Tibial nerve (tissue), 3 donors: ENCODE results near the gene EIF1AD.

Source experiments
- POLR2A ChIP-seq, 2 donors: fragments of 450-650 bp; IDR thresholded peaks; one replicate each; pipeline ENCODE4 v1.6.1; 2017; ENCODE audit warnings: antibody characterized with exemption in 2 of 2, mild to moderate bottlenecking in 2 of 2, moderate library complexity in 2 of 2
- TF ChIP-seq, protein P1 (sequence below), 5 experiments: fragments of 200-600 bp in 3 of 5; fragments of 450-650 bp in 2 of 5; sonication (generic) in 3 of 5; IDR thresholded peaks; one replicate each; pipeline ENCODE4 v1.5.1; 2016 to 2019; ENCODE audit warnings: antibody characterized with exemption in 5 of 5, mild to moderate bottlenecking in 3 of 5, moderate library complexity in 2 of 5

DNA sequence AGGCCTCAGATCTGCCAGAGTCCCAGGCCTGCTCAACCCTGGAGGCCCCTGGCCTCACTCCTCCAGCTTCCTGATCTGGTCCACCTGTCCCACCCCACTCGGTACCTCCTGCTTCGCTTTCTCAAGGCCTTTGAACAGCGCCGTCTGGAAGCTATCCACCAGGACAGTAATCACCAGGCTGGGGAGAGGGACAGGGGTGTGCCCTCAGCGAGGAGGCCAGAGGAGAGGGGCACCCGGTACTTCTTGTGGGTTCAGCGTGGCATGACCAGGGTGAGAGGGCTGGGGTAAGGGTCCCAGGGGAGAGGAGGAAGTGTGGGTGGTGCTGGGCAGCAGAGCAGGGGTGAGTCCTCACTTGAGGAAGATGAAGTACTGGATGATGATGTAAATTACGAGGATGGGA, 18.3 kb upstream of the EIF1AD start:
- TF ChIP-seq POLR2A (IDR thresholded peaks at IDR 0.05): no peak
- TF ChIP-seq, protein P1, sequence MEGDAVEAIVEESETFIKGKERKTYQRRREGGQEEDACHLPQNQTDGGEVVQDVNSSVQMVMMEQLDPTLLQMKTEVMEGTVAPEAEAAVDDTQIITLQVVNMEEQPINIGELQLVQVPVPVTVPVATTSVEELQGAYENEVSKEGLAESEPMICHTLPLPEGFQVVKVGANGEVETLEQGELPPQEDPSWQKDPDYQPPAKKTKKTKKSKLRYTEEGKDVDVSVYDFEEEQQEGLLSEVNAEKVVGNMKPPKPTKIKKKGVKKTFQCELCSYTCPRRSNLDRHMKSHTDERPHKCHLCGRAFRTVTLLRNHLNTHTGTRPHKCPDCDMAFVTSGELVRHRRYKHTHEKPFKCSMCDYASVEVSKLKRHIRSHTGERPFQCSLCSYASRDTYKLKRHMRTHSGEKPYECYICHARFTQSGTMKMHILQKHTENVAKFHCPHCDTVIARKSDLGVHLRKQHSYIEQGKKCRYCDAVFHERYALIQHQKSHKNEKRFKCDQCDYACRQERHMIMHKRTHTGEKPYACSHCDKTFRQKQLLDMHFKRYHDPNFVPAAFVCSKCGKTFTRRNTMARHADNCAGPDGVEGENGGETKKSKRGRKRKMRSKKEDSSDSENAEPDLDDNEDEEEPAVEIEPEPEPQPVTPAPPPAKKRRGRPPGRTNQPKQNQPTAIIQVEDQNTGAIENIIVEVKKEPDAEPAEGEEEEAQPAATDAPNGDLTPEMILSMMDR (IDR thresholded peaks at IDR 0.05): no peak
